ENCODE results near the gene MYO5B.
A peak's percentile ranks its signal among the peaks of the same experiment; 100 is the strongest.

MYO5B gene

GRCh38 chr18:49849331-49850217 lies 345.4 kb downstream of the MYO5B start:
- H3K27ac ChIP-seq: no peak overlapping the region
- TF ChIP-seq, protein P1, sequence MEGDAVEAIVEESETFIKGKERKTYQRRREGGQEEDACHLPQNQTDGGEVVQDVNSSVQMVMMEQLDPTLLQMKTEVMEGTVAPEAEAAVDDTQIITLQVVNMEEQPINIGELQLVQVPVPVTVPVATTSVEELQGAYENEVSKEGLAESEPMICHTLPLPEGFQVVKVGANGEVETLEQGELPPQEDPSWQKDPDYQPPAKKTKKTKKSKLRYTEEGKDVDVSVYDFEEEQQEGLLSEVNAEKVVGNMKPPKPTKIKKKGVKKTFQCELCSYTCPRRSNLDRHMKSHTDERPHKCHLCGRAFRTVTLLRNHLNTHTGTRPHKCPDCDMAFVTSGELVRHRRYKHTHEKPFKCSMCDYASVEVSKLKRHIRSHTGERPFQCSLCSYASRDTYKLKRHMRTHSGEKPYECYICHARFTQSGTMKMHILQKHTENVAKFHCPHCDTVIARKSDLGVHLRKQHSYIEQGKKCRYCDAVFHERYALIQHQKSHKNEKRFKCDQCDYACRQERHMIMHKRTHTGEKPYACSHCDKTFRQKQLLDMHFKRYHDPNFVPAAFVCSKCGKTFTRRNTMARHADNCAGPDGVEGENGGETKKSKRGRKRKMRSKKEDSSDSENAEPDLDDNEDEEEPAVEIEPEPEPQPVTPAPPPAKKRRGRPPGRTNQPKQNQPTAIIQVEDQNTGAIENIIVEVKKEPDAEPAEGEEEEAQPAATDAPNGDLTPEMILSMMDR (conservative IDR thresholded peaks at IDR 0.05): no peak

DNA sequence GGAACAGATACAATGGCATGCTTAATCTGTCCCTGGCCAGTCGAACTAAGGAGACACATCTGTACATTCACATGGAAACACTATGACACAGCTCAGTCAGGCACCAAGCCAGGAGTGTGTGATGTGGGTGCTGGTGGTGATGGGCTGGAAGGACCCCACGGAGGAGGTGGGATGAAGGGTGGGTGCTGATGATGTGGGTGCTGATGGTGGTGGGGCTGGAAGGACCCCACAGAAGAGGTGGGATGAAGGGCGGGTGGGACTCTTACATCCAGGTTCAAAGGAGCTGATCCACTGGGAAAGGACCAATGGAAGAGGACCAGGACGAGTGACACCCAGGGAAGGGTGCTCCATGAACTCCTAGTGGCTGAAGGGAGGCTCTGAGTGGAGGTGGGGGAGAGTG lies 346.8 kb downstream of the MYO5B start:
- TF ChIP-seq, protein P1 (conservative IDR thresholded peaks at IDR 0.05): no peak
- H3K27ac ChIP-seq: no peak overlapping the region

DNA sequence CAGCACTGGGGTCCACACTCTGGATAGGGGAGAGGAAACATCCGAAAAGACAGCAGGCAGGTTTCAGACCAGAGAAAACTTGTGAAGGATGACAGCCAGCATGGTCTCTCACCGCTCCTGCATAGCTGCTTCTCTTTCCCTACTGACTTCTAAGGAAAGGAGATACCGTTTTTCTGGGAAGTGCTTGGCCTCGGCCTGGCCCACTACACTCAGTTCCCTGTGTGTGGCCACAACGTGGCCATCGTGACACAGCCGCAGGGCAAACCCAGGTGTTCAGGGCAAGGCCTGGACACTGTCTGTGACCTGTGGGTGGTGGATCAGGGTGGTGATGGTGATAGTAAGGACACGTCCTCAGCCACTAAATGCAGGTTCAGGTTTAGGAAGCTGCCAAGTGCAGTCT lies 347.4 kb downstream of the MYO5B start:
- no peak overlapping the region for H3K27ac ChIP-seq
- TF ChIP-seq, protein P1 (conservative IDR thresholded peaks at IDR 0.05): no peak

- peak overlapping the region; percentile 15; the same call in 1 of the 2 replicates for H3K27ac ChIP-seq
- TF ChIP-seq, protein P1 (conservative IDR thresholded peaks at IDR 0.05): no peak
Measured at GRCh38 chr18:49846718-49847470, 348.1 kb downstream of the MYO5B start.

DNA sequence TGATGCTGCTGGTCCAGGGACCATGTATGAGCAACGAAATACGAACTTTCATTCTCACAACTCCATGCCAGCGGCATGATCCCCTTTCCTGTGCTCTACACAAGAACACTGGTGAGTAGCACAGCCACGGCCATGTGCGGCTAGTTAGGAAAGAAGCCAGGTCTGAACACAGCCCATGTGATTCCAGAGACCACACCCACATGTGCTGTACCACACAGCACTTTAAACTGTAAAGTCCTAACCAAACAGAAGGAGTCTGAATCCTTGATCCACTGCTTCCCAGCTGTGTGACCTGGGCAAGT lies 348.6 kb downstream of the MYO5B start:
- H3K27ac ChIP-seq: peak overlapping the region; percentile 15; the same call in 1 of the 2 replicates
- TF ChIP-seq, protein P1 (conservative IDR thresholded peaks at IDR 0.05): no peak

DNA sequence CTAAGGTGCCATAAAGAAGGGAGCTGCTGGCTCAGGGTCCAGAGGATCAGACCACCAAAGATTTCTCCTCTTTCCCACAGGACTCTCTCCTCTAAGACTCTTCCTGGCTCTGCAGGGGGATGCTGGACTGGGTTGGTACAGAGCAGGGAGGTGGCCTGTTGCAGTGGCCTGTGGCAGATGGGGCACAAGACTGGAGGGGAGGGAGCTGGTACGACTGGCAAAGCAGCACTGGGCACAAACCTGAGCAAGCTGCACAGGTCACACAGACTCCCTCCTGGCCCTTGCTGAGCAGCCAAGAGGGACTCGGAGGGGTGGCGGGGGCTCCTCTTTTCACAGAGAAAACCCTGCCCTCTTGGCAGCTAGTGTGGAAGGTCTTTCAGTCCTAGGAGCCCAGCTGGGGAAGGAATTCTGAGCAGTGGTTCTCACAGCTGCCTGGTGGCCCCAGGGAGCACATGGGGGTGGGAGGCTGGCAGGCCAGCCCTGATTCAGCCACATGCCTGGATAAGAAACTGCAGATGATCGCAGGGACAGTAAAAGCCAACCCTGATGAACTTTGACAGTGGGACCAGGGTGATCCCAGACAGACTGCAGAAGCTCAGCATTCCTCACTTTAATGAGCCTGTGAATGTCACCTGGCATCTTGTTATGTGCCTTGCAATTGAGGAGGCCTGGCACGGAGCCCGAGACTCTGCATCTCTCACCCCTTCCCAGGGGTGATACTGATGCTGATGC lies 349.2 kb downstream of the MYO5B start:
- H3K27ac ChIP-seq: peak overlapping the region; percentile 15; the same call in 1 of the 2 replicates
- TF ChIP-seq, protein P1 (conservative IDR thresholded peaks at IDR 0.05): no peak

GRCh38 chr18:49844903-49845302 lies 350.0 kb downstream of the MYO5B start:
- H3K27ac ChIP-seq: no peak overlapping the region
- TF ChIP-seq, protein P1 (conservative IDR thresholded peaks at IDR 0.05): no peak

All from VCaP (cell line).